Activated naive CD4-positive, alpha-beta T cell treated with anti-CD3 and anti-CD28 coated beads for 36 hours (primary cell): ENCODE data around the gene CA5B. TPM values are rescaled to one million over a fixed set of nuclear protein-coding genes. Genes with fewer than 3 reads are reported as not detected.
"Not testable (repeated sequence)": the region's sequence is repeated elsewhere in the genome, so short reads cannot be mapped to it uniquely, and the experiment has no call there.

Source experiments
- CTCF ChIA-PET: fragments of 350-600 bp; sonication (Branson Sonifier 250); formaldehyde crosslinking; loops from one replicate; lab custom pipeline; 2021; ENCODE audit warnings: antibody characterized with exemption; lab: Charles Lee
- DNase-seq: peaks from one replicate; pipeline ENCODE4 v3.0.0-alpha.2; 2020
- H3K27ac Mint-ChIP-seq: one replicate; pipeline ENCODE4 v1.8.0; 2021; ENCODE audit warnings: mild to moderate bottlenecking, mixed read lengths
- H3K27me3 Mint-ChIP-seq: one replicate; pipeline ENCODE4 v1.8.0; 2021; ENCODE audit warnings: low read depth, mixed read lengths
- H3K36me3 Mint-ChIP-seq: one replicate; pipeline ENCODE4 v1.8.0; 2021; ENCODE audit warnings: low read depth, mixed read lengths
- H3K4me1 Mint-ChIP-seq: one replicate; pipeline ENCODE4 v1.8.0; 2021; ENCODE audit warnings: low read depth, mixed read lengths
- H3K4me3 Mint-ChIP-seq: one replicate; pipeline ENCODE4 v1.8.0; 2021; ENCODE audit warnings: mild to moderate bottlenecking, moderate library complexity, mixed read lengths
- H3K9me3 Mint-ChIP-seq: one replicate; pipeline ENCODE4 v1.8.0; 2021; ENCODE audit warnings: mixed read lengths
- intact Hi-C: fragments of 100-400 bp; cut with micrococcal nuclease; formaldehyde crosslinking; loops from one replicate; pipeline ENCODE4 v1.15.1; 2023
- total RNA-seq, 2 experiments: library from RNA; stranded (reverse); gene quantifications; one replicate each; pipeline ENCODE4 v1.2.3, GENCODE V29; 2021

CA5B gene
- total RNA-seq, 2 experiments from 2014 or later, result 7.0 to 9.5 TPM

- Mint-ChIP-seq H3K27me3 (no peaks in the 10 kb centered on the region), H3K36me3 (peaks cover 9% of the 10 kb centered on the region), H3K9me3 (no peaks in the 10 kb centered on the region), H3K4me3 (no peak overlapping the region), H3K27ac (no peak overlapping the region), H3K4me1 (peaks cover 14% of the 10 kb centered on the region)
- CTCF ChIA-PET, result no interaction called here
- no peak for DNase-seq
- intact Hi-C loops, result no loop called here
These were observed 84.9 kb downstream of the CA5B start for GRCh38 chrX:15822922-15823321.

- intact Hi-C loops, result no loop called here
- Mint-ChIP-seq H3K36me3 (peaks cover 8% of the 10 kb centered on the region), H3K27ac (no peak overlapping the region), H3K4me1 (peaks cover 8% of the 10 kb centered on the region), H3K9me3 (no peaks in the 10 kb centered on the region), H3K27me3 (no peaks in the 10 kb centered on the region), H3K4me3 (no peak overlapping the region)
- DNase-seq, result no peak
- CTCF ChIA-PET, result interaction anchor here (0.6 kb wide), 1 partner anchor 329 kb away, joined by 3 read pairs; no protein-coding TSS in a partner anchor
These were observed 87.9 kb downstream of the CA5B start for GRCh38 chrX:15825936-15826335.

GRCh38 chrX:15829217-15829616, 91.1 kb downstream of the CA5B start:
- no peaks in the 10 kb centered on the region for H3K9me3 Mint-ChIP-seq

GRCh38 chrX:15831347-15831746, 93.3 kb downstream of the CA5B start:
- H3K27ac Mint-ChIP-seq, CTCF ChIA-PET, H3K9me3 Mint-ChIP-seq, H3K27me3 Mint-ChIP-seq, intact Hi-C loops, H3K36me3 Mint-ChIP-seq, H3K4me3 Mint-ChIP-seq, H3K4me1 Mint-ChIP-seq, DNase-seq: not testable (repeated sequence)

More at GRCh38 chrX:15829217-15829616, 91.1 kb downstream of the CA5B start:
- Mint-ChIP-seq H3K4me1 (peaks cover 10% of the 10 kb centered on the region), H3K27me3 (no peaks in the 10 kb centered on the region), H3K4me3 (no peak overlapping the region), H3K36me3 (peaks cover 6% of the 10 kb centered on the region), H3K27ac (no peak overlapping the region)
- DNase-seq, result no peak
- CTCF ChIA-PET, result no interaction called here
- intact Hi-C loops, result no loop called here

DNA sequence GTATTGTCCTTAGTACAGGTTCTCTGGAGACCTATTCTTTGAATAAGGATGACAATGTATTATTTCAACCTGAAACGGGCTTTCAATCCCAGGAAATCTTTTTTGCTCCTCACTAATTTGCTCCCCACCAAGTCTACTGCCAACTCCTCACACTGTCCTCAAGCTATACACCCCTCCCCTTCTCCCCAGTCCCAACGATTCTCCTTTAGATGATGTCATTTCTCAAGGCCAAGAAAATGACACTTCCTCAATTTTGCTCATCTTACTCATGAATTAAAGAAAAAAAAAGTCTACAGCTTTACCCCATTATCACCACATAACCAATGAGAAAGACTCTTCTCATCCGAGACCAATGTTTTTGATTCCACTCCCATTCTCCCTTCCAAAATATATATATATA, 96.0 kb downstream of the CA5B start:
- Mint-ChIP-seq H3K4me3 (no peak overlapping the region), H3K9me3 (no peaks in the 10 kb centered on the region), H3K36me3 (no peaks in the 10 kb centered on the region), H3K27me3 (no peaks in the 10 kb centered on the region), H3K4me1 (peaks cover 8% of the 10 kb centered on the region), H3K27ac (no peak overlapping the region)
- CTCF ChIA-PET, result interaction anchor here (1.7 kb wide), 1 partner anchor 14 kb away, joined by 4 read pairs; no protein-coding TSS in a partner anchor
- DNase-seq, result no peak
- intact Hi-C loops, result loop anchor here (2.0 kb wide), 1 partner anchor 19 kb away; no protein-coding TSS in a partner anchor

DNA sequence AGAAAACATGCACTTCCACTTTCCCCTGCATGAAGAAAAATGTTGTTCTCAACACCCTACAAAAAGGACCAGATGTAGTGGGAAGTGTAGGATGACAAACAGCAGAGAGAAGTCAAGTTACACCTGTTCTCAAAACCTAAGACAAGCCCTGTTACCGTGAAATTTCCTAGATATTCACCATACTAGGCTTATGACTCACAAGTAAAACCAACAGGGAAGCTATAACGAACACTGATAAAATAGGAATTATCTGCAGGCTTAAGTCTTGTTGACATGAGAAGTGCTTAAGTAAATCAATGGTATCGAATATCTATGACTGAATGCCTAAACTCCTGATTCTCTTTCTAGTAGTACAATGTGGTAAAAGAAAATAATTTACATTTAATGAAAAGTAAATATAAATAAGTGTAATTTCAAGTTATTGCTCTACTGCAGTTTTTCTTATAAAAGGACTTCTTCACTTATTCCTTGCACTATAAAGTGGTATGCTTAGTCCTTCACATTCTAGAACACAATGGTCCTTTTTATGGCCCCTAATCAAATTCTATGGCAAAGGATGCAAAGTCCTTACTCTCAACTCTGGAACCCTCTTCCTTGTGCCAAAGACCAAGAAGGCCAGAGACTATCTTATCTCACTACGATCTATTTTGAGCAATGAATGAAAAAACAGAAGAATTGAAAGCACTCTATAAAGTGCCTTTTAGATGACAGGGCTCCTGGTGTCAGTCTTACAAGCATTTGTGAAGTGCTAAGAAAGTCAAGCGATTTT, 96.9 kb downstream of the CA5B start:
- no peak overlapping the region for H3K4me3 Mint-ChIP-seq
- intact Hi-C loops, result loop anchor here (2.0 kb wide), 1 partner anchor 18 kb away; no protein-coding TSS in a partner anchor
- CTCF ChIA-PET, result interaction anchor here (1.7 kb wide), 1 partner anchor 15 kb away, joined by 4 read pairs; no protein-coding TSS in a partner anchor
- H3K4me1 Mint-ChIP-seq, result peaks cover 3% of the 10 kb centered on the region
- DNase-seq, result no peak
- no peak overlapping the region for H3K27ac Mint-ChIP-seq
- H3K27me3 Mint-ChIP-seq, result no peaks in the 10 kb centered on the region
- no peaks in the 10 kb centered on the region for H3K36me3 Mint-ChIP-seq
- H3K9me3 Mint-ChIP-seq, result no peaks in the 10 kb centered on the region

Other genes starting within 250 kb of the CA5B start
- 1 to 10 TPM; 6.2 to 9.2 TPM for gene PIR, start 244.9 kb upstream of the CA5B start, total RNA-seq
- gene BMX, start 237.5 kb upstream of the CA5B start, total RNA-seq, result not detected
- gene ACE2, start 137.3 kb upstream of the CA5B start, total RNA-seq, result not detected
- gene CLTRN, start 73.5 kb upstream of the CA5B start, total RNA-seq, result under 1 TPM; 0.38 to 0.59 TPM
- 10 to 100 TPM; 15.7 to 16.7 TPM for gene ZRSR2, start 52.2 kb downstream of the CA5B start, total RNA-seq
- gene AP1S2, start 116.5 kb downstream of the CA5B start, total RNA-seq, result 10 to 100 TPM; 17.4 to 18.0 TPM